ENCODE measurements around the gene FRK. TPM values are rescaled to one million over a fixed set of nuclear protein-coding genes. Genes with fewer than 3 reads are reported as not detected.

FRK gene
- polyA plus RNA-seq, 2 of the 4 experiments (the other 2 are of a cell fraction): 2.2 to 8.9 TPM

GRCh38 chr6:115972679-115973078 lies 88.0 kb downstream of the FRK start:
- ChIA-PET POLR2A (no interaction called here), CTCF (interaction anchor here (1.2 kb wide), 1 partner anchor 128 kb away, joined by 5 read pairs; the partner anchor contains the start of gene NT5DC1)
- peak in 1 of 2 experiments; percentile 30; a peak in 1 of 6 replicates for ATAC-seq
- H3K27ac ChIP-seq: no peak overlapping the region
- FAIRE-seq: no peak
- no peak overlapping the region for H3K4me2 ChIP-seq
- peak in 1 of 2 experiments; percentile 10 for DNase-seq (ENCODE audit: low read depth in 1 of 2, low spot score in 1 of 2)
- WGBS (ENCODE audit: missing lambda C conversion rate): 90% methylated on average over 2 of the region's 2 CpGs
- TF ChIP-seq, protein P1, sequence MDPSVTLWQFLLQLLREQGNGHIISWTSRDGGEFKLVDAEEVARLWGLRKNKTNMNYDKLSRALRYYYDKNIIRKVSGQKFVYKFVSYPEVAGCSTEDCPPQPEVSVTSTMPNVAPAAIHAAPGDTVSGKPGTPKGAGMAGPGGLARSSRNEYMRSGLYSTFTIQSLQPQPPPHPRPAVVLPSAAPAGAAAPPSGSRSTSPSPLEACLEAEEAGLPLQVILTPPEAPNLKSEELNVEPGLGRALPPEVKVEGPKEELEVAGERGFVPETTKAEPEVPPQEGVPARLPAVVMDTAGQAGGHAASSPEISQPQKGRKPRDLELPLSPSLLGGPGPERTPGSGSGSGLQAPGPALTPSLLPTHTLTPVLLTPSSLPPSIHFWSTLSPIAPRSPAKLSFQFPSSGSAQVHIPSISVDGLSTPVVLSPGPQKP (IDR thresholded peaks at IDR 0.05; ENCODE audit: low read depth, low read length): no peak
- TF ChIP-seq PHF8 (IDR thresholded peaks at IDR 0.05; ENCODE audit: borderline replicate concordance, low read depth) (no peak), FOSB (CRISPR knock-in tag; IDR thresholded peaks at IDR 0.05) (no peak), GATA3 (IDR thresholded peaks at IDR 0.05; ENCODE audit: borderline replicate concordance) (no peak), ESRRA (IDR thresholded peaks at IDR 0.05; ENCODE audit: borderline replicate concordance, low read length) (no peak), EHF (CRISPR knock-in tag; IDR thresholded peaks at IDR 0.05) (no peak), PBX3 (IDR thresholded peaks at IDR 0.05) (no peak)
- no peak overlapping the region for H3K4me3 ChIP-seq
- H3K4me1 ChIP-seq: peaks cover 33% of the 10 kb centered on the region
- H3K9me3 ChIP-seq: no peaks in the 10 kb centered on the region

- FAIRE-seq (no peak), ATAC-seq (peak in 1 of 2 experiments; percentile 51; a peak in 3 of 6 replicates), DNase-seq (ENCODE audit: low read depth in 1 of 2, low spot score in 1 of 2) (no peak)
- ChIA-PET POLR2A (no interaction called here), CTCF (interaction anchor here (0.9 to 1.2 kb wide), 2 partner anchors 125 to 129 kb away, joined by 3 to 5 read pairs; partner anchors contain the start of gene NT5DC1)
- 85% methylated on average over 2 of the region's 2 CpGs for WGBS (ENCODE audit: missing lambda C conversion rate)
- peak overlapping the region; percentile 45; the same call in 2 of the 3 replicates for H3K4me2 ChIP-seq
- no peak overlapping the region for H3K27ac ChIP-seq
- peaks cover 28% of the 10 kb centered on the region for H3K4me1 ChIP-seq
- no peaks in the 10 kb centered on the region for H3K9me3 ChIP-seq
- TF ChIP-seq, protein P1 (IDR thresholded peaks at IDR 0.05; ENCODE audit: low read depth, low read length): no peak
- TF ChIP-seq NR3C1 (IDR thresholded peaks at IDR 0.05) (no peak), SREBF2 (IDR thresholded peaks at IDR 0.05) (no peak), SMC3 (IDR thresholded peaks at IDR 0.05) (no peak), HDAC2 (IDR thresholded peaks at IDR 0.05) (no peak), JUN (IDR thresholded peaks at IDR 0.05) (no peak), FOSB (CRISPR knock-in tag; IDR thresholded peaks at IDR 0.05) (no peak), EHF (CRISPR knock-in tag; IDR thresholded peaks at IDR 0.05) (no peak)
- no peak overlapping the region for H3K4me3 ChIP-seq
These were observed 88.9 kb downstream of the FRK start for GRCh38 chr6:115971785-115972184.

DNA sequence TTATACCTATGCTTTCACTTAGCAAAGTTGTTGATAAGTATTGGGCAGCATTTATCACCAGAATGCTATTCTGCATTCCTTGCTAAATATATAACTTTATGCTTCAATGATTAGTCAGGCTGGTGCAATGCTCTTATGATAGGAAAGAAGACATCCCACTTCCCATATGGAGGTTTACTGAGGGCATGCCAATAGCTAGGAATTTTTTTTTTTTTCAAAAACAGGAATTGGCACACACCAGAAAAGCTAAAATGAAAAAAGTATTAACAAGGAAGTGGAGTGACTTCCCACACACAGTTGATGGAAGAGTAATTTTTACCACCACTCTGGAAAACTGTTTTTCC lies 90.8 kb downstream of the FRK start:
- no peak overlapping the region for H3K4me3 ChIP-seq
- FAIRE-seq: no peak
- CTCF ChIA-PET: no interaction called here
- TF ChIP-seq MAX (IDR thresholded peaks at IDR 0.05) (no peak), RARB (CRISPR knock-in tag; IDR thresholded peaks at IDR 0.05) (no peak), CHD2 (IDR thresholded peaks at IDR 0.05; ENCODE audit: low read length, partially characterized antibody) (no peak), CBX8 (IDR thresholded peaks at IDR 0.05) (no peak), ZSCAN20 (CRISPR knock-in tag; IDR thresholded peaks at IDR 0.05) (no peak), NR3C1 (IDR thresholded peaks at IDR 0.05) (no peak), ZFP36 (IDR thresholded peaks at IDR 0.05; ENCODE audit: borderline replicate concordance, partially characterized antibody) (no peak), NPAS2 (CRISPR knock-in tag; IDR thresholded peaks at IDR 0.05; ENCODE audit: borderline replicate concordance) (no peak), ZNF302 (CRISPR knock-in tag; IDR thresholded peaks at IDR 0.05) (no peak), HOXB5 (CRISPR knock-in tag; IDR thresholded peaks at IDR 0.05) (no peak), EP300 (IDR thresholded peaks at IDR 0.05) (no peak), MAFK (IDR thresholded peaks at IDR 0.05; ENCODE audit: partially characterized antibody) (no peak), PBX3 (IDR thresholded peaks at IDR 0.05) (no peak), MYC (IDR thresholded peaks at IDR 0.05; ENCODE audit: borderline replicate concordance, low read length) (no peak), KDM1A (IDR thresholded peaks at IDR 0.05; ENCODE audit: low read depth) (no peak)
- TF ChIP-seq, protein P2, sequence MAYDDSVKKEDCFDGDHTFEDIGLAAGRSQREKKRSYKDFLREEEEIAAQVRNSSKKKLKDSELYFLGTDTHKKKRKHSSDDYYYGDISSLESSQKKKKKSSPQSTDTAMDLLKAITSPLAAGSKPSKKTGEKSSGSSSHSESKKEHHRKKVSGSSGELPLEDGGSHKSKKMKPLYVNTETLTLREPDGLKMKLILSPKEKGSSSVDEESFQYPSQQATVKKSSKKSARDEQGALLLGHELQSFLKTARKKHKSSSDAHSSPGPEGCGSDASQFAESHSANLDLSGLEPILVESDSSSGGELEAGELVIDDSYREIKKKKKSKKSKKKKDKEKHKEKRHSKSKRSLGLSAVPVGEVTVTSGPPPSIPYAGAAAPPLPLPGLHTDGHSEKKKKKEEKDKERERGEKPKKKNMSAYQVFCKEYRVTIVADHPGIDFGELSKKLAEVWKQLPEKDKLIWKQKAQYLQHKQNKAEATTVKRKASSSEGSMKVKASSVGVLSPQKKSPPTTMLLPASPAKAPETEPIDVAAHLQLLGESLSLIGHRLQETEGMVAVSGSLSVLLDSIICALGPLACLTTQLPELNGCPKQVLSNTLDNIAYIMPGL (CRISPR knock-in tag; IDR thresholded peaks at IDR 0.05; ENCODE audit: borderline replicate concordance): no peak
- H3K27ac ChIP-seq: no peak overlapping the region
- no peak for DNase-seq (ENCODE audit: low read depth in 1 of 2, low spot score in 1 of 2)
- POLR2A ChIA-PET: no interaction called here
- H3K9me3 ChIP-seq: no peaks in the 10 kb centered on the region
- no peak; a peak in 1 of 6 replicates for ATAC-seq
- H3K4me1 ChIP-seq: peaks cover 28% of the 10 kb centered on the region
- peak overlapping the region; percentile 4; the same call in 1 of the 3 replicates for H3K4me2 ChIP-seq
